T follicular helper cell (primary cell): ENCODE results near the gene MIOX.

ENCODE experiments used
- DNase-seq: peaks from one replicate; pipeline ENCODE4 v3.0.0-alpha.2; 2020; ENCODE audit warnings: low read depth

Gene MIOX

GRCh38 chr22:50489363-50490243, 2.9 kb downstream of the MIOX start:
- no peak for DNase-seq

- DNase-seq: no peak
Observed at GRCh38 chr22:50490531-50491308, 4.1 kb downstream of the MIOX start.

- no peak for DNase-seq
Observed at GRCh38 chr22:50497093-50497492, 10.4 kb downstream of the MIOX start.

GRCh38 chr22:50498322-50498890, 11.7 kb downstream of the MIOX start:
- DNase-seq: peak; percentile 56

GRCh38 chr22:50500452-50500851, 13.8 kb downstream of the MIOX start:
- DNase-seq: no peak

- no peak for DNase-seq
Observed at GRCh38 chr22:50502096-50502495, 15.4 kb downstream of the MIOX start.

GRCh38 chr22:50502628-50503474, 16.2 kb downstream of the MIOX start:
- DNase-seq: no peak

GRCh38 chr22:50503475-50504145, 17.0 kb downstream of the MIOX start:
- DNase-seq: no peak

- no peak for DNase-seq
Observed at GRCh38 chr22:50504369-50505211, 17.9 kb downstream of the MIOX start.

GRCh38 chr22:50505276-50505775, 18.7 kb downstream of the MIOX start:
- DNase-seq: no peak

GRCh38 chr22:50505776-50506610, 19.3 kb downstream of the MIOX start:
- no peak for DNase-seq

- no peak for DNase-seq
Observed at GRCh38 chr22:50506611-50507420, 20.2 kb downstream of the MIOX start.

GRCh38 chr22:50507421-50507990, 20.8 kb downstream of the MIOX start, which contains the start of gene LMF2:
Gene LMF2 (minus strand): TSS chr22:50507702. CDS start chr22:50507675, 27 bp downstream.
- DNase-seq: peak; percentile 90

- peak; percentile 97 for DNase-seq
Observed at GRCh38 chr22:50507991-50508884, 21.6 kb downstream of the MIOX start, which contains the start of gene NCAPH2. Gene NCAPH2 (plus strand): TSS chr22:50508224. CDS start chr22:50508338, 114 bp downstream.

- DNase-seq: no peak
Observed at GRCh38 chr22:50508897-50509296, 22.2 kb downstream of the MIOX start.

- no peak for DNase-seq
Observed at GRCh38 chr22:50513175-50513574, 26.5 kb downstream of the MIOX start.

GRCh38 chr22:50516068-50516467, 29.4 kb downstream of the MIOX start:
- DNase-seq: no peak
